GM10266 (cell line): Measurements from ENCODE around the gene FAM50B.

Experiments used
- DNase-seq: peaks from one replicate; pipeline ENCODE4 v3.0.0; 2012; ENCODE audit errors: extremely low spot score
- TF ChIP-seq, protein P1 (sequence below): IDR thresholded peaks from 2 replicates; pipeline ENCODE4 v1.5.1; 2012; ENCODE audit warnings: mild to moderate bottlenecking, low read depth; ENCODE audit not compliant: control insufficient read depth, insufficient read depth; ENCODE audit errors: missing control alignments

Gene FAM50B

DNA sequence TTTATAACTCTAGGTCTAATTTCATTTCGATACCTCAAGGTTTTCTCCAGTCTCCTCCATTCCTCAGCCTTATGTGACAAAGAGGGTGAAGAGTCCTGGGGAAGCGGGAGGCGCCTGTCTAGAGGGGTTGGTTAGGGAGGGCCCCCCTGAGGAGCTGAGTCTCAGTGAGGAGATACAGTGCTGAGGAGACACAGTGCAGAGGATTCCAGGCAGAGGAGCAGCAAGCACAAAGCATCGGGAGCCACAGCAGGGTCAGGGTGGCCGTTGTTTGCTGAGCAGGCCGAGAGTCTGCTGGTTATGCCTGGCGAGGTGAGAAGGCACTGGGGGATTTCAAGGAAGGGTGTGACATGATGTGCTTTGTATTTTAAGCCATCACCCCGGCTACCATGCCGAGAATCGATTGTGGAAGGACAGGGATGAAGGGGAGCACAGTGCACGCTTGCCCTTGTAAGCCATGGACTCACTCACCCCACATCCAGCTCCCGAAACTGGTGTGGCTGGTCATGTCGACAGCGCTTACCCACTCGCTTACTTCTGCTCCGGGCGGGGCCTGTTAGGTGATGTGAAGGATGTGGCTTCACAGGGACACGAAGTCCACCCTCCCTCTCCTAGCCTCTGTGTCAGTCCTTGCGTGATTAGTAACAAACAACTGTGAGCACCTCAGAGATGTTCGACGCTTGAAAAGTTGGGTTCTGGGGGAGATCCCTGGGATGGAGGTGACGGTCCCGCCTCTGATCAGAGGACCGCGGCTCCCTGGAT, 30.2 kb downstream of the FAM50B start:
- TF ChIP-seq, protein P1, sequence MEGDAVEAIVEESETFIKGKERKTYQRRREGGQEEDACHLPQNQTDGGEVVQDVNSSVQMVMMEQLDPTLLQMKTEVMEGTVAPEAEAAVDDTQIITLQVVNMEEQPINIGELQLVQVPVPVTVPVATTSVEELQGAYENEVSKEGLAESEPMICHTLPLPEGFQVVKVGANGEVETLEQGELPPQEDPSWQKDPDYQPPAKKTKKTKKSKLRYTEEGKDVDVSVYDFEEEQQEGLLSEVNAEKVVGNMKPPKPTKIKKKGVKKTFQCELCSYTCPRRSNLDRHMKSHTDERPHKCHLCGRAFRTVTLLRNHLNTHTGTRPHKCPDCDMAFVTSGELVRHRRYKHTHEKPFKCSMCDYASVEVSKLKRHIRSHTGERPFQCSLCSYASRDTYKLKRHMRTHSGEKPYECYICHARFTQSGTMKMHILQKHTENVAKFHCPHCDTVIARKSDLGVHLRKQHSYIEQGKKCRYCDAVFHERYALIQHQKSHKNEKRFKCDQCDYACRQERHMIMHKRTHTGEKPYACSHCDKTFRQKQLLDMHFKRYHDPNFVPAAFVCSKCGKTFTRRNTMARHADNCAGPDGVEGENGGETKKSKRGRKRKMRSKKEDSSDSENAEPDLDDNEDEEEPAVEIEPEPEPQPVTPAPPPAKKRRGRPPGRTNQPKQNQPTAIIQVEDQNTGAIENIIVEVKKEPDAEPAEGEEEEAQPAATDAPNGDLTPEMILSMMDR = no peak
- no peak for DNase-seq

DNA sequence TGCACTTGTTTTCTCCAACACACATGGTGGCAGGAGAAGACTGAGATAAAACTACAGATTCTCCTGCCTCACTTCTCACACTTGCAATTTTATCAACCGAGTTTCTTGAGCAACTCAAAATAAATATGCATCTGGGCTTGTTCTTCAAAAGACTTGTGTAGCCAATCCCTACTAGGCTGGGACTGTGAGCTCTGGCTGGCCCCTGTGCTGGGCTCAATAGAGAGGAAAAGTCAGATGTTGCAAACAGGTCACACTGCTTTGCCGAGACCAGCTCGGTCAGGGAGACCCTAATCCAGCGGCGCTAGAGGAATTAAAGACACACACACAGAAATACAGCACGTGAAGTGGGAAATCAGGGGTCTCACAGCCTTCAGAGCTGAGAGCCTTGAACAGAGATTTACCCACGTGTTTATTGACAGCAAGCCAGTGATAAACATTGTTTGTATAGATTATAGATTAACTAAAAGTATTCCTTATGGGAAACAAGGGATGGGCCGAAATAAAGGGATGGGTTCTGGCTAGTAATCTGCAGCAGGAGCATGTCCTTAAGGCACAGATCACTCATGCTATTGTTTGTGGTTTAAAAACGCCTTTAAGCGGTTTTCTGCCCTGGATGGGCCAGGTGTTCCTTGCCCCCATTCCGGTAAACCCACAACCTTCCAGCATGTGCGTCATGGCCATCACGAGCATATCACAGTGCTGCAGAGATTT, 32.7 kb downstream of the FAM50B start:
- TF ChIP-seq, protein P1 = no peak
- DNase-seq = no peak

GRCh38 chr6:3882431-3882830, 33.3 kb downstream of the FAM50B start:
- TF ChIP-seq, protein P1 = no peak
- DNase-seq = no peak

DNA sequence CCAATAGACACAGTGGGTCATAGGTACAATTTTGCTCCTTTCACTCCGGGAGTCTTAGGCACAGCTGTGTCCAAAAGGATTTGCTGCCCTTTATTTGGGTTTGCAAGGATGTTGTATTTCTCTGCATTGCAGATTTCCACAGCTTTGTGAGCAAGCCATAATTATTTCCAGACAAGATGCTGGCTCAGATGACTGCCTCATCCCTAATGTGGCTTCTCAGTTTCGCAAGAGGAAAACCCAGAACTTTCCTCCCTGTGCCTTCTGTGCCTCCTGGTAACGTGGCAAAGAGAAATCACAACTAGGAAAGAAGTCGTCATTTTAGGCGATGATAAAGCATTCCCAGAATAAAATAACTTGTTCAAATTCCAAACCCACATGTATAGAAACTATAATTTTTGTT, 33.7 kb downstream of the FAM50B start:
- TF ChIP-seq, protein P1 = no peak
- DNase-seq = no peak

- DNase-seq = no peak
Observed at GRCh38 chr6:3884007-3884745, 35.0 kb downstream of the FAM50B start.

GRCh38 chr6:3885262-3886036, 36.3 kb downstream of the FAM50B start:
- TF ChIP-seq, protein P1 = no peak
- no peak for DNase-seq

More at GRCh38 chr6:3884007-3884745, 35.0 kb downstream of the FAM50B start:
- TF ChIP-seq, protein P1 = no peak
